Measurements from ENCODE around the gene ZNF689.

DNA sequence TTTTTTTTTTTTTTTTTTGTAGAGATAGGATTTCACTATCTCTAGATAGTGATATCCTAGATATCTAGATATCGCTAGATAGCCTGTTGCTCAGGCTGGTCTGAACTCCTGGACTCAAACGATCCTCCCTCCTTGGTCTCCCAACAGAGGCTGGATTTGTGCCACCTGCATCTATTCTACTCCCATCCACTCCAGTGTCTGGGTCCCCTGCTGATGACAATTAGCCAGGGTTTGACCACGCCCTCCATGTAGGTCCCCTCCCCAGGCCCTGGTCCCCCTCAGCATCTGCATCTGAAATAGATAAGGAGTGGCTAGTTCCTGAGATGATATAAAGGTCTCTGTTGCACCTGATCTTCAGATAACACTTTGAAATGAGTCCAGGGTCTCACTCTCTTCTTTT lies 40.9 kb downstream of the ZNF689 start:
- TF ChIP-seq, protein P1, sequence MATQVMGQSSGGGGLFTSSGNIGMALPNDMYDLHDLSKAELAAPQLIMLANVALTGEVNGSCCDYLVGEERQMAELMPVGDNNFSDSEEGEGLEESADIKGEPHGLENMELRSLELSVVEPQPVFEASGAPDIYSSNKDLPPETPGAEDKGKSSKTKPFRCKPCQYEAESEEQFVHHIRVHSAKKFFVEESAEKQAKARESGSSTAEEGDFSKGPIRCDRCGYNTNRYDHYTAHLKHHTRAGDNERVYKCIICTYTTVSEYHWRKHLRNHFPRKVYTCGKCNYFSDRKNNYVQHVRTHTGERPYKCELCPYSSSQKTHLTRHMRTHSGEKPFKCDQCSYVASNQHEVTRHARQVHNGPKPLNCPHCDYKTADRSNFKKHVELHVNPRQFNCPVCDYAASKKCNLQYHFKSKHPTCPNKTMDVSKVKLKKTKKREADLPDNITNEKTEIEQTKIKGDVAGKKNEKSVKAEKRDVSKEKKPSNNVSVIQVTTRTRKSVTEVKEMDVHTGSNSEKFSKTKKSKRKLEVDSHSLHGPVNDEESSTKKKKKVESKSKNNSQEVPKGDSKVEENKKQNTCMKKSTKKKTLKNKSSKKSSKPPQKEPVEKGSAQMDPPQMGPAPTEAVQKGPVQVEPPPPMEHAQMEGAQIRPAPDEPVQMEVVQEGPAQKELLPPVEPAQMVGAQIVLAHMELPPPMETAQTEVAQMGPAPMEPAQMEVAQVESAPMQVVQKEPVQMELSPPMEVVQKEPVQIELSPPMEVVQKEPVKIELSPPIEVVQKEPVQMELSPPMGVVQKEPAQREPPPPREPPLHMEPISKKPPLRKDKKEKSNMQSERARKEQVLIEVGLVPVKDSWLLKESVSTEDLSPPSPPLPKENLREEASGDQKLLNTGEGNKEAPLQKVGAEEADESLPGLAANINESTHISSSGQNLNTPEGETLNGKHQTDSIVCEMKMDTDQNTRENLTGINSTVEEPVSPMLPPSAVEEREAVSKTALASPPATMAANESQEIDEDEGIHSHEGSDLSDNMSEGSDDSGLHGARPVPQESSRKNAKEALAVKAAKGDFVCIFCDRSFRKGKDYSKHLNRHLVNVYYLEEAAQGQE (IDR thresholded peaks at IDR 0.05) = no peak
- TF ChIP-seq, protein P2, sequence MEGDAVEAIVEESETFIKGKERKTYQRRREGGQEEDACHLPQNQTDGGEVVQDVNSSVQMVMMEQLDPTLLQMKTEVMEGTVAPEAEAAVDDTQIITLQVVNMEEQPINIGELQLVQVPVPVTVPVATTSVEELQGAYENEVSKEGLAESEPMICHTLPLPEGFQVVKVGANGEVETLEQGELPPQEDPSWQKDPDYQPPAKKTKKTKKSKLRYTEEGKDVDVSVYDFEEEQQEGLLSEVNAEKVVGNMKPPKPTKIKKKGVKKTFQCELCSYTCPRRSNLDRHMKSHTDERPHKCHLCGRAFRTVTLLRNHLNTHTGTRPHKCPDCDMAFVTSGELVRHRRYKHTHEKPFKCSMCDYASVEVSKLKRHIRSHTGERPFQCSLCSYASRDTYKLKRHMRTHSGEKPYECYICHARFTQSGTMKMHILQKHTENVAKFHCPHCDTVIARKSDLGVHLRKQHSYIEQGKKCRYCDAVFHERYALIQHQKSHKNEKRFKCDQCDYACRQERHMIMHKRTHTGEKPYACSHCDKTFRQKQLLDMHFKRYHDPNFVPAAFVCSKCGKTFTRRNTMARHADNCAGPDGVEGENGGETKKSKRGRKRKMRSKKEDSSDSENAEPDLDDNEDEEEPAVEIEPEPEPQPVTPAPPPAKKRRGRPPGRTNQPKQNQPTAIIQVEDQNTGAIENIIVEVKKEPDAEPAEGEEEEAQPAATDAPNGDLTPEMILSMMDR (IDR thresholded peaks at IDR 0.05) = no peak
- TF ChIP-seq, protein P3, sequence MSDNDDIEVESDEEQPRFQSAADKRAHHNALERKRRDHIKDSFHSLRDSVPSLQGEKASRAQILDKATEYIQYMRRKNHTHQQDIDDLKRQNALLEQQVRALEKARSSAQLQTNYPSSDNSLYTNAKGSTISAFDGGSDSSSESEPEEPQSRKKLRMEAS (IDR thresholded peaks at IDR 0.05) = no peak
- TF ChIP-seq POLR2A (IDR thresholded peaks at IDR 0.05; ENCODE audit: low read length) (no peak), CHD2 (IDR thresholded peaks at IDR 0.05; ENCODE audit: low read length, partially characterized antibody) (no peak), CEBPB (IDR thresholded peaks at IDR 0.05) (no peak), KDM1A (IDR thresholded peaks at IDR 0.05; ENCODE audit: low read depth) (no peak), NFE2L2 (conservative IDR thresholded peaks at IDR 0.05; ENCODE audit: low read length) (no peak), MAFK (IDR thresholded peaks at IDR 0.05; ENCODE audit: partially characterized antibody) (no peak), SMC3 (IDR thresholded peaks at IDR 0.05) (no peak), NPAS2 (CRISPR knock-in tag; IDR thresholded peaks at IDR 0.05; ENCODE audit: borderline replicate concordance) (no peak), RFX5 (IDR thresholded peaks at IDR 0.05) (no peak), RARB (CRISPR knock-in tag; IDR thresholded peaks at IDR 0.05) (no peak)

Data from A549 (cell line).